HCT116 (cell line): ENCODE data around the gene GAK. TPM values are rescaled to one million over a fixed set of nuclear protein-coding genes. Genes with fewer than 3 reads are reported as not detected.

Experiments used
- ATAC-seq: fragments of 200-7000 bp; cut with Tn5 transposase; 2 replicates; pipeline ENCODE4 v1.9.1; 2020; ENCODE audit warnings: mild to moderate bottlenecking, moderate library complexity
- BruUV-seq: library from RNA; stranded (reverse); fragments of 400-500 nt; replicated peaks from 2 replicates; lab custom pipeline; 2021; lab: Mats Ljungman, UMichigan
- CTCF ChIA-PET: fragments of 300-600 bp; sonication (Branson Sonifier 250); formaldehyde crosslinking; loops from one replicate; lab custom pipeline; 2021; ENCODE audit warnings: antibody characterized with exemption; lab: Charles Lee
- POLR2A ChIA-PET: fragments of 300-600, 350-600 bp; sonication (Branson Sonifier 250); formaldehyde crosslinking; loops from one replicate; lab custom pipeline; 2021; ENCODE audit warnings: antibody characterized with exemption; lab: Charles Lee
- RAD21 ChIA-PET, 2 experiments: fragments of 300-600 bp; sonication (Branson Sonifier 250); formaldehyde crosslinking; loops; one replicate each; lab custom pipeline; 2023; ENCODE audit warnings: low total read pairs in 2 of 2; ENCODE audit not compliant: uncharacterized antibody in 2 of 2, unreplicated experiment in 2 of 2, low non-redundant PET in 1 of 2; lab: Charles Lee
- DNase-seq: peaks from one replicate; pipeline ENCODE4 v3.0.0-alpha.2; 2010; ENCODE audit warnings: low read depth, low spot score
- H2AFZ ChIP-seq: fragments of 200-600 bp; shearing (Covaris generic), sonication (generic); 2 replicates; pipeline ENCODE4 v1.6.1; 2017; ENCODE audit warnings: low read depth, mixed run types, mixed read lengths, antibody characterized with exemption, low read length; ENCODE audit not compliant: poor library complexity, severe bottlenecking
- H3K27ac ChIP-seq: 2 replicates; pipeline ENCODE4 v1.5.1; 2012; ENCODE audit warnings: low read depth, low read length
- H3K27me3 ChIP-seq: fragments of 200-600 bp; sonication (generic); 2 replicates; pipeline ENCODE4 v1.6.1; 2016; ENCODE audit warnings: mixed run types, low read length, mixed read lengths; ENCODE audit not compliant: insufficient read depth
- H3K36me3 ChIP-seq, 2 experiments: fragments of 200-500 bp in 1 of 2; fragments of 200-600 bp in 1 of 2; sonication (Bioruptor generic) in 1 of 2; sonication (generic) in 1 of 2; 2 replicates each; pipeline versions ENCODE4 v1.5.1 to v1.6.1; 2014 to 2016; ENCODE audit warnings: low read length in 2 of 2, inconsistent platforms in 1 of 2, mixed read lengths in 1 of 2, mixed run types in 1 of 2; ENCODE audit not compliant: insufficient read depth in 2 of 2, control insufficient read depth in 1 of 2
- H3K4me1 ChIP-seq, 2 experiments: fragments of 200-600 bp in 1 of 2; sonication (generic) in 1 of 2; 2 replicates each; pipeline versions ENCODE4 v1.5.1 to v1.6.1; 2012 to 2017; ENCODE audit warnings: low read length in 2 of 2, inconsistent platforms in 1 of 2, mild to moderate bottlenecking in 1 of 2, mixed read lengths in 1 of 2, mixed run types in 1 of 2, moderate library complexity in 1 of 2; ENCODE audit not compliant: insufficient read depth in 2 of 2, control insufficient read depth in 1 of 2
- H3K4me2 ChIP-seq: fragments of 200-600 bp; sonication (generic); 2 replicates; pipeline ENCODE4 v1.6.1; 2017; ENCODE audit warnings: mixed run types, low read length, mixed read lengths
- H3K4me3 ChIP-seq, 2 experiments: fragments of 200-600 bp in 1 of 2; sonication (generic) in 1 of 2; replicated peaks in 1 of 2; 2 replicates each; pipeline ENCODE4 v1.5.1; 2011 to 2016; ENCODE audit warnings: low read length in 2 of 2, control low read depth in 1 of 2, low read depth in 1 of 2, mild to moderate bottlenecking in 1 of 2, mixed read lengths in 1 of 2, mixed run types in 1 of 2
- H3K79me2 ChIP-seq: fragments of 200-600 bp; sonication (generic); 2 replicates; pipeline ENCODE4 v1.6.1; 2017; ENCODE audit warnings: mild to moderate bottlenecking, mixed run types, low read length, moderate library complexity, mixed read lengths; ENCODE audit not compliant: insufficient read depth
- H3K9ac ChIP-seq: fragments of 200-600 bp; sonication (generic); 2 replicates; pipeline ENCODE4 v1.6.1; 2016; ENCODE audit warnings: low read length, mixed read lengths
- H3K9me2 ChIP-seq: fragments of 200-600 bp; sonication (generic), shearing (Covaris generic); 2 replicates; pipeline ENCODE4 v1.6.1; 2017; ENCODE audit warnings: mixed run types, mild to moderate bottlenecking, moderate library complexity; ENCODE audit not compliant: insufficient read depth
- H3K9me3 ChIP-seq, 2 experiments: fragments of 200-500 bp in 1 of 2; fragments of 200-600 bp in 1 of 2; sonication (Bioruptor generic) in 1 of 2; sonication (generic) in 1 of 2; 2 replicates each; pipeline ENCODE4 v1.6.1; 2014 to 2017; ENCODE audit warnings: low read length in 2 of 2, mixed read lengths in 2 of 2, inconsistent platforms in 1 of 2, low read depth in 1 of 2, mild to moderate bottlenecking in 1 of 2, mixed run types in 1 of 2, moderate library complexity in 1 of 2; ENCODE audit not compliant: control insufficient read depth in 1 of 2, insufficient read depth in 1 of 2
- H4K20me1 ChIP-seq: fragments of 200-600 bp; sonication (generic), shearing (Covaris generic); 2 replicates; pipeline ENCODE4 v1.6.1; 2017; ENCODE audit warnings: mixed run types, mild to moderate bottlenecking, moderate library complexity; ENCODE audit not compliant: insufficient read depth
- CEBPB ChIP-seq: IDR thresholded peaks from 2 replicates; pipeline ENCODE4 v1.6.1; 2012; ENCODE audit warnings: low read depth
- EGR1 ChIP-seq: IDR thresholded peaks from 2 replicates; pipeline ENCODE4 v1.6.1; 2012; ENCODE audit warnings: low read depth
- EZH2 ChIP-seq: fragments of 200-600 bp; sonication (generic); IDR thresholded peaks from 2 replicates; pipeline ENCODE4 v1.6.1; 2017; ENCODE audit warnings: antibody characterized with exemption, mixed run types
- FOSL1 ChIP-seq: IDR thresholded peaks from 2 replicates; pipeline ENCODE4 v1.6.1; 2012; ENCODE audit warnings: low read depth
- JUND ChIP-seq: IDR thresholded peaks from 2 replicates; pipeline ENCODE4 v1.6.1; 2012
- POLR2AphosphoS5 ChIP-seq: IDR thresholded peaks from 2 replicates; pipeline ENCODE4 v1.6.1; 2011; ENCODE audit warnings: mild to moderate bottlenecking, low read depth, low read length, moderate library complexity
- TCF7L2 ChIP-seq: IDR thresholded peaks from 2 replicates; pipeline ENCODE4 v1.7.0; 2011; ENCODE audit warnings: borderline replicate concordance, inconsistent platforms; ENCODE audit not compliant: insufficient read depth, insufficient read length; ENCODE audit errors: extremely low read depth
- ZNF274 ChIP-seq: fragments of 200-500 bp; sonication (Bioruptor generic); IDR thresholded peaks from 2 replicates; pipeline ENCODE4 v1.6.1; 2014; ENCODE audit warnings: mild to moderate bottlenecking, low read depth, low read length, inconsistent platforms
- intact Hi-C: fragments of 100-400 bp; cut with micrococcal nuclease; formaldehyde crosslinking; loops from 2 replicates; pipeline ENCODE4 v1.10.0; 2022
- total RNA-seq: library from RNA; stranded (reverse); gene quantifications from one replicate; pipeline ENCODE4 v1.2.1, GENCODE V29; 2021; ENCODE audit not compliant: unreplicated experiment
- TF ChIP-seq, protein P1 (sequence below): IDR thresholded peaks from 2 replicates; pipeline ENCODE4 v1.6.1; 2012; ENCODE audit warnings: low read depth
- TF ChIP-seq, protein P2 (sequence below): IDR thresholded peaks from 2 replicates; pipeline ENCODE4 v1.6.1; 2012

The GAK gene
- total RNA-seq, 1 experiment from 2014 or later = 123 TPM

DNA sequence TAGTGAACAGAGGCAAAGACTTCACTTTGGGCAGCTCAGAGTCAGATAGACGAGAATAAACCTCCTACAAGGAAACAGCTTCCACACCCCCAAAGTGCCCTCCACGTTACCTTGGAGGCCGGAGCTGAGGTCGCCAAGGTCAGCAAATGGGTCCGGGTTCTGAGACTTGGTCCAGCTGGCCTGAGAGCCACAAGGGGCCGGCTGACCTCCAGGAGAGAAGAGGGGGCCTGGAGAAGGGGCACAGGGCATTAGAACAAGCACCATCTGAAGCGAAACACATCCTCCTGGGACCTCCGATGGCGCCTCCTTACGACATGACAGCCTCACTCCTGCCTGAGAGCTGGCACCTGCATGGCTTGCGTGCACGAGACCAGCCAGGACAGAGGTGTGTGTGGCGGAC is 72.6 kb downstream of the GAK start:
- Histone ChIP-seq H3K9me3 (no peaks in the 10 kb centered on the region), H3K4me2 (no peak overlapping the region), H3K9ac (no peak overlapping the region), H2AFZ (no peak overlapping the region), H3K9me2 (no peaks in the 10 kb centered on the region), H3K27ac (no peak overlapping the region), H3K4me3 (no peak overlapping the region), H3K36me3 (peaks cover 11 to 20% of the 10 kb centered on the region in 2 experiments), H3K27me3 (no peaks in the 10 kb centered on the region), H3K4me1 (no peaks in the 10 kb centered on the region), H4K20me1 (no peaks in the 10 kb centered on the region), H3K79me2 (no peaks in the 10 kb centered on the region)
- BruUV-seq = no TSS peak
- intact Hi-C loops = no loop called here
- DNase-seq (no peak), ATAC-seq (no peak)
- POLR2A ChIA-PET = no interaction called here
- CTCF ChIA-PET = interaction anchor here (0.6 kb wide), 1 partner anchor 777 kb away, joined by 4 read pairs; no protein-coding TSS in a partner anchor
- no peak for TF ChIP-seq EZH2
- no peak for TF ChIP-seq EGR1
- TF ChIP-seq, protein P1, sequence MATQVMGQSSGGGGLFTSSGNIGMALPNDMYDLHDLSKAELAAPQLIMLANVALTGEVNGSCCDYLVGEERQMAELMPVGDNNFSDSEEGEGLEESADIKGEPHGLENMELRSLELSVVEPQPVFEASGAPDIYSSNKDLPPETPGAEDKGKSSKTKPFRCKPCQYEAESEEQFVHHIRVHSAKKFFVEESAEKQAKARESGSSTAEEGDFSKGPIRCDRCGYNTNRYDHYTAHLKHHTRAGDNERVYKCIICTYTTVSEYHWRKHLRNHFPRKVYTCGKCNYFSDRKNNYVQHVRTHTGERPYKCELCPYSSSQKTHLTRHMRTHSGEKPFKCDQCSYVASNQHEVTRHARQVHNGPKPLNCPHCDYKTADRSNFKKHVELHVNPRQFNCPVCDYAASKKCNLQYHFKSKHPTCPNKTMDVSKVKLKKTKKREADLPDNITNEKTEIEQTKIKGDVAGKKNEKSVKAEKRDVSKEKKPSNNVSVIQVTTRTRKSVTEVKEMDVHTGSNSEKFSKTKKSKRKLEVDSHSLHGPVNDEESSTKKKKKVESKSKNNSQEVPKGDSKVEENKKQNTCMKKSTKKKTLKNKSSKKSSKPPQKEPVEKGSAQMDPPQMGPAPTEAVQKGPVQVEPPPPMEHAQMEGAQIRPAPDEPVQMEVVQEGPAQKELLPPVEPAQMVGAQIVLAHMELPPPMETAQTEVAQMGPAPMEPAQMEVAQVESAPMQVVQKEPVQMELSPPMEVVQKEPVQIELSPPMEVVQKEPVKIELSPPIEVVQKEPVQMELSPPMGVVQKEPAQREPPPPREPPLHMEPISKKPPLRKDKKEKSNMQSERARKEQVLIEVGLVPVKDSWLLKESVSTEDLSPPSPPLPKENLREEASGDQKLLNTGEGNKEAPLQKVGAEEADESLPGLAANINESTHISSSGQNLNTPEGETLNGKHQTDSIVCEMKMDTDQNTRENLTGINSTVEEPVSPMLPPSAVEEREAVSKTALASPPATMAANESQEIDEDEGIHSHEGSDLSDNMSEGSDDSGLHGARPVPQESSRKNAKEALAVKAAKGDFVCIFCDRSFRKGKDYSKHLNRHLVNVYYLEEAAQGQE = no peak
- TF ChIP-seq FOSL1 = no peak
- TF ChIP-seq CEBPB = no peak
- RAD21 ChIA-PET = no interaction called here

DNA sequence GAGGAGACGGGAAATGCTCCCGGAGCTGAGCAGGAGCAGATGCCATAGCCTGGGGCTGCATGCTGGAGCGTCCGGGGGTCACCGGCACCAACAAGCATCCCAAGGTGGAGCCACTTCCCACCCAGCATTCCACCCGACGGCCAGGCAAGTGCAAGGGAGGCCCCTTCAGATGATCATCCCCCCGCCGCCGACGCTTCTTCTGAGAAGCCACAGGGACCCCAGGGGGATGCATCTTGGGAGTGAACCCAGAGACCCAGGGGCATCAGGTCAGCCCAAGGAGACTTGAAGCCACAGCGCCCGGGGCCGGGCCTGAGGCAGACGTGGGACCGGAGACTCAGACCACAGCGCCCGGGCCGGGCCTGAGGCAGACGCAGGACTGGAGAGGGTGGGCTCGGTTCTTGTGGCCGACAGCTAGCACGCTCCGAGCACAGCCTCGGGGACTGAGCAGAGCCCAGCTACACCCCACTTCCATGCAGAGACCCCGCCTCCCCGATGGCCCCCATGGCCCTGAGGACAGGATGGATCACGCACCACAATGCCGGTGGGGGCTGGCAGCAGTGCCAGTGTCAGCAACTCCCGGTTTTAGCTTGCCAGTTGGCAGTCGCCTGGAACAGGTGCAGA is 73.2 kb downstream of the GAK start:
- intact Hi-C loops = no loop called here
- Histone ChIP-seq H3K4me1 (no peaks in the 10 kb centered on the region), H3K4me3 (no peak overlapping the region), H3K9ac (no peak overlapping the region), H3K79me2 (no peaks in the 10 kb centered on the region), H3K36me3 (peaks cover 10 to 20% of the 10 kb centered on the region in 2 experiments), H3K9me3 (no peaks in the 10 kb centered on the region), H3K4me2 (no peak overlapping the region), H3K9me2 (no peaks in the 10 kb centered on the region), H4K20me1 (no peaks in the 10 kb centered on the region), H3K27me3 (no peaks in the 10 kb centered on the region), H2AFZ (no peak overlapping the region), H3K27ac (no peak overlapping the region)
- DNase-seq = no peak
- no peak for ATAC-seq
- ChIA-PET RAD21 (no interaction called here), CTCF (interaction anchor here (0.6 kb wide), 1 partner anchor 778 kb away, joined by 4 read pairs; no protein-coding TSS in a partner anchor), POLR2A (no interaction called here)
- BruUV-seq = no TSS peak
- no peak for TF ChIP-seq POLR2AphosphoS5
- no peak for TF ChIP-seq FOSL1
- no peak for TF ChIP-seq EGR1
- TF ChIP-seq, protein P1 = no peak
- no peak for TF ChIP-seq TCF7L2
- TF ChIP-seq, protein P2, sequence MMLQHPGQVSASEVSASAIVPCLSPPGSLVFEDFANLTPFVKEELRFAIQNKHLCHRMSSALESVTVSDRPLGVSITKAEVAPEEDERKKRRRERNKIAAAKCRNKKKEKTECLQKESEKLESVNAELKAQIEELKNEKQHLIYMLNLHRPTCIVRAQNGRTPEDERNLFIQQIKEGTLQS = no peak
- no peak for TF ChIP-seq JUND
- TF ChIP-seq ZNF274 = no peak
- no peak for TF ChIP-seq EZH2
